HepG2 (cell line): ENCODE data around the gene ENC1. TPM values are rescaled to one million over a fixed set of nuclear protein-coding genes. Genes with fewer than 3 reads are reported as not detected.
A peak's percentile ranks its signal among the peaks of the same experiment; 100 is the strongest.

Experiments used
- BORCS8-MEF2B ChIP-seq: sonication (generic); formaldehyde crosslinking; IDR thresholded peaks from 2 replicates; pipeline ENCODE4 v1.8.0; 2022; ENCODE audit warnings: mild to moderate bottlenecking, missing genetic modification reagents
- CAMTA2 ChIP-seq: sonication (generic); formaldehyde crosslinking; IDR thresholded peaks from 2 replicates; pipeline ENCODE4 v1.4.0; 2020; ENCODE audit warnings: mild to moderate bottlenecking, missing genetic modification reagents, borderline replicate concordance
- DNMT3B ChIP-seq: conservative IDR thresholded peaks from 2 replicates; pipeline ENCODE4 v1.6.1; 2016; ENCODE audit warnings: missing biosample characterization, control low read depth
- ERF ChIP-seq: IDR thresholded peaks from 2 replicates; pipeline ENCODE4 v1.6.1; 2018; ENCODE audit warnings: missing biosample characterization, missing genetic modification reagents
- ETV6 ChIP-seq: sonication (generic); formaldehyde crosslinking; conservative IDR thresholded peaks from 2 replicates; pipeline ENCODE4 v1.4.0; 2020; ENCODE audit warnings: missing genetic modification reagents
- GATAD2A ChIP-seq: IDR thresholded peaks from 2 replicates; pipeline ENCODE4 v1.6.1; 2016
- HNRNPL ChIP-seq: fragments of 200-400 bp; formaldehyde crosslinking; IDR thresholded peaks from 2 replicates; pipeline ENCODE4 v1.6.1; 2017; ENCODE audit warnings: mild to moderate bottlenecking, low read depth, low read length
- HOXA3 ChIP-seq: sonication (generic); formaldehyde crosslinking; IDR thresholded peaks from 2 replicates; pipeline ENCODE4 v1.5.0; 2020; ENCODE audit warnings: missing genetic modification reagents
- KDM6A ChIP-seq: IDR thresholded peaks from 2 replicates; pipeline ENCODE4 v1.6.1; 2016; ENCODE audit warnings: low read depth
- LCORL ChIP-seq, 2 experiments: fragments of 450-650 bp in 1 of 2; sonication (generic) in 1 of 2; formaldehyde crosslinking in 1 of 2; IDR thresholded peaks; 2 replicates each; pipeline versions ENCODE4 v1.5.0 to v1.6.1; 2017 to 2020; ENCODE audit warnings: antibody characterized with exemption in 1 of 2, missing genetic modification reagents in 1 of 2
- MXI1 ChIP-seq: IDR thresholded peaks from 3 replicates; pipeline ENCODE4 v1.6.1; 2012; ENCODE audit warnings: low read depth, low read length, inconsistent platforms, borderline replicate concordance
- NCOA1 ChIP-seq: sonication (generic); formaldehyde crosslinking; IDR thresholded peaks from 2 replicates; pipeline ENCODE4 v1.9.0; 2021; ENCODE audit warnings: missing genetic modification reagents
- POGK ChIP-seq: sonication (generic); formaldehyde crosslinking; conservative IDR thresholded peaks from 2 replicates; pipeline ENCODE4 v1.8.0; 2022; ENCODE audit warnings: mild to moderate bottlenecking, moderate library complexity, missing genetic modification reagents
- PRDM15 ChIP-seq: sonication (generic); formaldehyde crosslinking; IDR thresholded peaks from 2 replicates; pipeline ENCODE4 v1.4.0; 2020; ENCODE audit warnings: missing genetic modification reagents
- TFAP4 ChIP-seq: sonication (generic); IDR thresholded peaks from 2 replicates; pipeline ENCODE4 v1.6.1; 2016; ENCODE audit warnings: low read depth, borderline replicate concordance
- YY1 ChIP-seq: IDR thresholded peaks from 2 replicates; pipeline ENCODE4 v1.6.1; 2011; ENCODE audit warnings: low read length, low read depth, moderate library complexity, mild to moderate bottlenecking; ENCODE audit not compliant: insufficient read depth, insufficient replicate concordance
- ZNF652 ChIP-seq: IDR thresholded peaks from 2 replicates; pipeline ENCODE4 v1.6.1; 2016; ENCODE audit warnings: low read depth, borderline replicate concordance
- ZNF770 ChIP-seq: sonication (generic); formaldehyde crosslinking; IDR thresholded peaks from 2 replicates; pipeline ENCODE4 v1.5.0; 2020; ENCODE audit warnings: mild to moderate bottlenecking, missing genetic modification reagents
- ZSCAN22 ChIP-seq: sonication (generic); formaldehyde crosslinking; IDR thresholded peaks from 2 replicates; pipeline ENCODE4 v1.4.0; 2020; ENCODE audit warnings: mild to moderate bottlenecking, missing genetic modification reagents
- polyA plus RNA-seq, 8 experiments: library from polyadenylated mRNA; depleted of rRNA in 3 of 8; stranded (reverse) in 7 of 8; unstranded in 1 of 8; fragments of >200 nt; fragmentation: Illumina TruSeq in 4 of 8; extraction: Trizol in 4 of 8; gene quantifications; 2 replicates each; pipeline versions ENCODE4 v1.2.1 to v1.2.3, GENCODE V29; 2011 to 2016; ENCODE audit warnings: low read depth in 4 of 8, missing spikeins in 1 of 8, mixed read lengths in 1 of 8; ENCODE audit not compliant: insufficient read depth in 1 of 8
- total RNA-seq, 5 experiments: library from RNA; depleted of rRNA; stranded (reverse); fragments of >200 nt; fragmentation: Illumina TruSeq; extraction: Trizol; gene quantifications; 2 replicates each; pipeline ENCODE4 v1.2.3, GENCODE V29; 2016; ENCODE audit warnings: low read depth in 1 of 5

ENC1 gene
- total and polyA plus RNA-seq, 2 of the 13 experiments (the other 11 are each of a cell fraction or from before 2014, with no cell fraction given): 63.8 to 64.4 TPM

- TF ChIP-seq ETV6 (CRISPR knock-in tag) (no peak), ZNF770 (CRISPR knock-in tag) (no peak), ZNF652 (no peak), HOXA3 (peak; percentile 29; the same call in 1 of the 2 replicates), CAMTA2 (no peak), NCOA1 (CRISPR knock-in tag) (0 out of 2 replicates have a peak, but pooled peaks have one; percentile 49), POGK (CRISPR knock-in tag) (no peak), BORCS8-MEF2B (CRISPR knock-in tag) (no peak), ERF (no peak), TFAP4 (peak; percentile 92), GATAD2A (CRISPR knock-in tag) (0 out of 2 replicates have a peak, but pooled peaks have one; percentile 11), ZSCAN22 (CRISPR knock-in tag) (no peak), KDM6A (CRISPR knock-in tag) (peak; percentile 31; the same call in 1 of the 2 replicates), HNRNPL (no peak), LCORL (IDR thresholded peaks at IDR 0.05) (no peak), LCORL (CRISPR knock-in tag; IDR thresholded peaks at IDR 0.05) (peak; percentile 63; the same call in 1 of the 2 replicates), YY1 (no peak), PRDM15 (no peak), DNMT3B (CRISPR knock-in tag) (no peak), MXI1 (no peak)
- TF ChIP-seq, all 625 proteins: peak for 22
Observed at GRCh38 chr5:74642543-74642863, 2.0 kb upstream of the ENC1 start (continued).
